DND-41 (cell line): Measurements from ENCODE around the gene ARHGAP8.

Experiments used
- ATAC-seq: fragments of 200-7000 bp; cut with Tn5 transposase; 3 replicates; pipeline ENCODE4 v1.9.1; 2021; ENCODE audit warnings: low read depth; ENCODE audit not compliant: insufficient read depth
- DNase-seq: peaks from one replicate; pipeline ENCODE4 v3.0.0-alpha.2; 2020
- H2AFZ ChIP-seq: 2 replicates; pipeline ENCODE4 v1.6.0; 2012; ENCODE audit warnings: low read depth, low read length
- H3K27ac ChIP-seq: 2 replicates; pipeline ENCODE4 v1.5.1; 2012; ENCODE audit warnings: low read length, inconsistent platforms
- H3K27me3 ChIP-seq: fragments of 200-600 bp; sonication (generic); 2 replicates; pipeline ENCODE4 v1.6.0; 2012; ENCODE audit warnings: low read length, mild to moderate bottlenecking, inconsistent platforms; ENCODE audit not compliant: insufficient read depth, poor library complexity
- H3K36me3 ChIP-seq: 2 replicates; pipeline ENCODE4 v1.5.1; 2012; ENCODE audit warnings: low read length, inconsistent platforms; ENCODE audit not compliant: insufficient read depth
- H3K4me1 ChIP-seq: 2 replicates; pipeline ENCODE4 v1.5.1; 2012; ENCODE audit warnings: mild to moderate bottlenecking, low read length; ENCODE audit not compliant: insufficient read depth
- H3K4me2 ChIP-seq: 2 replicates; pipeline ENCODE4 v1.6.0; 2012; ENCODE audit warnings: mild to moderate bottlenecking, moderate library complexity, low read length, inconsistent platforms; ENCODE audit not compliant: insufficient read depth
- H3K4me3 ChIP-seq, 2 experiments: fragments of 200-600 bp in 1 of 2; shearing (Covaris generic) in 1 of 2; 2 replicates each; pipeline ENCODE4 v1.5.1; 2012 to 2016; ENCODE audit warnings: inconsistent platforms in 2 of 2, low read length in 2 of 2, mild to moderate bottlenecking in 2 of 2, low read depth in 1 of 2, moderate library complexity in 1 of 2
- H3K79me2 ChIP-seq: 2 replicates; pipeline ENCODE4 v1.6.0; 2012; ENCODE audit warnings: low read length, inconsistent platforms; ENCODE audit not compliant: insufficient read depth
- H3K9ac ChIP-seq: 2 replicates; pipeline ENCODE4 v1.6.0; 2012; ENCODE audit warnings: low read depth, mild to moderate bottlenecking, inconsistent platforms, low read length, moderate library complexity
- H3K9me3 ChIP-seq: 2 replicates; pipeline ENCODE4 v1.5.1; 2012; ENCODE audit warnings: low read length, moderate library complexity, mild to moderate bottlenecking, inconsistent platforms; ENCODE audit not compliant: insufficient read depth, severe bottlenecking
- H4K20me1 ChIP-seq: 2 replicates; pipeline ENCODE4 v1.6.0; 2012; ENCODE audit warnings: low read length; ENCODE audit not compliant: insufficient read depth
- CTCF ChIP-seq: IDR thresholded peaks from 2 replicates; pipeline ENCODE4 v1.5.1; 2012; ENCODE audit warnings: borderline replicate concordance, low read length, moderate library complexity, mild to moderate bottlenecking; ENCODE audit not compliant: poor library complexity, severe bottlenecking; ENCODE audit errors: extremely low read depth
- EZH2 ChIP-seq: IDR thresholded peaks from 3 replicates; pipeline ENCODE4 v1.6.1; 2012; ENCODE audit warnings: borderline replicate concordance, low read depth, mild to moderate bottlenecking, moderate library complexity, low read length, inconsistent platforms; ENCODE audit not compliant: severe bottlenecking

ARHGAP8 gene

GRCh38 chr22:44894782-44895181 lies 142.4 kb downstream of the ARHGAP8 start:
- Histone ChIP-seq H3K4me1 (no peaks in the 10 kb centered on the region), H3K9me3 (no peaks in the 10 kb centered on the region), H2AFZ (no peak overlapping the region), H3K9ac (no peak overlapping the region), H3K36me3 (peaks cover 57% of the 10 kb centered on the region), H3K4me2 (no peak overlapping the region), H3K27ac (no peak overlapping the region), H3K4me3 (no peak overlapping the region), H4K20me1 (peaks cover 7% of the 10 kb centered on the region), H3K27me3 (no peaks in the 10 kb centered on the region), H3K79me2 (no peaks in the 10 kb centered on the region)
- DNase-seq (no peak), ATAC-seq (no peak)
- TF ChIP-seq CTCF (no peak), EZH2 (no peak)

- TF ChIP-seq EZH2 (no peak), CTCF (no peak)
- no peak overlapping the region for H2AFZ ChIP-seq
- no peaks in the 10 kb centered on the region for H3K9me3 ChIP-seq
- H3K79me2 ChIP-seq = no peaks in the 10 kb centered on the region
- H3K4me3 ChIP-seq = no peak overlapping the region
- no peaks in the 10 kb centered on the region for H3K4me1 ChIP-seq
- H3K9ac ChIP-seq = no peak overlapping the region
- no peak for DNase-seq
- peaks cover 5% of the 10 kb centered on the region for H4K20me1 ChIP-seq
- H3K27me3 ChIP-seq = no peaks in the 10 kb centered on the region
- H3K27ac ChIP-seq = no peak overlapping the region
- H3K36me3 ChIP-seq = peaks cover 50% of the 10 kb centered on the region
- ATAC-seq = 0 out of 3 replicates have a peak, but pooled peaks have one; percentile 22
- H3K4me2 ChIP-seq = no peak overlapping the region
Observed at GRCh38 chr22:44895296-44896055, 143.1 kb downstream of the ARHGAP8 start.

GRCh38 chr22:44898236-44898635 lies 145.9 kb downstream of the ARHGAP8 start:
- Histone ChIP-seq H3K4me2 (no peak overlapping the region), H3K9ac (no peak overlapping the region), H3K4me3 (no peak overlapping the region), H3K79me2 (no peaks in the 10 kb centered on the region), H3K27ac (no peak overlapping the region), H4K20me1 (no peaks in the 10 kb centered on the region; the same call in 1 of the 2 replicates), H3K36me3 (peaks cover 47% of the 10 kb centered on the region), H3K27me3 (no peaks in the 10 kb centered on the region), H3K9me3 (peaks cover 20% of the 10 kb centered on the region), H3K4me1 (no peaks in the 10 kb centered on the region), H2AFZ (no peak overlapping the region)
- DNase-seq (no peak), ATAC-seq (no peak)
- TF ChIP-seq CTCF (no peak), EZH2 (no peak)
